Measurements from ENCODE around the gene PPBP.
"Not testable (repeated sequence)": the region's sequence is repeated elsewhere in the genome, so short reads cannot be mapped to it uniquely, and the experiment has no call there.

The PPBP gene

DNA sequence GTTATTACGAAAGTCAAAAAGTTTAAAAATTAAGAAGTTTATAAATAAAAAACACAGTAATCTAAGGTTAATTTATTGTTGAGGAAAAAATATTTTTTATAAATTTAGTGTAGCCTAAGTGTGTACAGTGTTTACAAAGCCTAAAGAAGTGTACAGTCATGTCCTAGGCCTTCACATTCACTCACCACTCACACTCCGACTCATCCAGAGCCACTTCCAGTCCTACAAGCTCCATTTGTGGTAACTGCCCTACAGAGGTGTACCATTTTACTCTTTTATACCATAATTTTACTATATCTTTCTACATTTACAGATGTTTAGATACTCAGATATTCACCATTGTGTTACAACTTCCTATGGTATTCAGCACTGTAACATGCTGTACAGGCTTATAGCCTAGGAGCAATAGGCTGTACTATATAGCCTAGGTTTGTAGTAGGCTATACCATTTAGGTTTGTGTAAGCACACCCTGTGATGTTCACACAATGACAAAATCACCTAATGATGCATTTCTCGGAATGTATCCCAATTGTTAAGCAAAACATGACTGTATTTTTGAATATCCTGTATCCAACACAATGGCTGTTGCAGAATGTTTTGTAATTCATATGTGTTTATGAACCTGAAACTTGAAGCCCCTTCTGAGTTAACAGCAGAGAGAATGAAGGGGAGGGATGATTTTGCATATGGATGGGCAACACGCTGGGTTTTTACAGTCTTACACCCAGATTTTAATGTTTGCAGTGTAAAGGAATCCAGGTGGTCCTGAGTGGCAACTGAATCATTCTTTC lies 3.1 kb downstream of the PPBP start:
- TF ChIP-seq, protein P1, sequence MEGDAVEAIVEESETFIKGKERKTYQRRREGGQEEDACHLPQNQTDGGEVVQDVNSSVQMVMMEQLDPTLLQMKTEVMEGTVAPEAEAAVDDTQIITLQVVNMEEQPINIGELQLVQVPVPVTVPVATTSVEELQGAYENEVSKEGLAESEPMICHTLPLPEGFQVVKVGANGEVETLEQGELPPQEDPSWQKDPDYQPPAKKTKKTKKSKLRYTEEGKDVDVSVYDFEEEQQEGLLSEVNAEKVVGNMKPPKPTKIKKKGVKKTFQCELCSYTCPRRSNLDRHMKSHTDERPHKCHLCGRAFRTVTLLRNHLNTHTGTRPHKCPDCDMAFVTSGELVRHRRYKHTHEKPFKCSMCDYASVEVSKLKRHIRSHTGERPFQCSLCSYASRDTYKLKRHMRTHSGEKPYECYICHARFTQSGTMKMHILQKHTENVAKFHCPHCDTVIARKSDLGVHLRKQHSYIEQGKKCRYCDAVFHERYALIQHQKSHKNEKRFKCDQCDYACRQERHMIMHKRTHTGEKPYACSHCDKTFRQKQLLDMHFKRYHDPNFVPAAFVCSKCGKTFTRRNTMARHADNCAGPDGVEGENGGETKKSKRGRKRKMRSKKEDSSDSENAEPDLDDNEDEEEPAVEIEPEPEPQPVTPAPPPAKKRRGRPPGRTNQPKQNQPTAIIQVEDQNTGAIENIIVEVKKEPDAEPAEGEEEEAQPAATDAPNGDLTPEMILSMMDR (IDR thresholded peaks at IDR 0.05; ENCODE audit: low read depth, low read length): no peak
- TF ChIP-seq POLR2A (IDR thresholded peaks at IDR 0.05; ENCODE audit: extremely low read depth, insufficient read length) (no peak), MYC (IDR thresholded peaks at IDR 0.05; ENCODE audit: low read depth, low read length) (no peak)
- no peak overlapping the region for H3K4me3 ChIP-seq (ENCODE audit: low read depth, low read length)
- DNase-seq (ENCODE audit: low read depth): no peak

DNA sequence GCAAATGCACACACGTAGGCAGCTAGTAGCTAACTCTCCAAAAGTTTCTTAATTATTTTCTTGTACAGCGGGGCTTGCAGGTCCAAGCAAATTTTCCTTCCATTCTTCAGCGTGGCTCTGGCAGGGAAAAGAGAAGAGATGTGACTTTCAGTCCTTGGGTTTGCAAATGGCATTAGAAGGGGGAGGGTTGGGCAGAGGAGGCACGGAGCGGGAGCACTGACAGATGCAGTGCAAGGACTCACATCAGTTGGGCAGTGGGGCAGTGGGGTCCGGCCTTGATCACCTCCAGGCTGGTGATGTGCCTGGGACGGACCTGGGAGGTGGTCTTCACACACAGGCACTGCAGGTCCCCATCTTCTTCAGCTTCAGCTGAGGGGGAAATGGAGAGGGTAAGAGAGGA lies 6.8 kb downstream of the PPBP start:
- H3K4me3 ChIP-seq (ENCODE audit: low read depth, low read length); DNase-seq (ENCODE audit: low read depth): not testable (repeated sequence)

DNA sequence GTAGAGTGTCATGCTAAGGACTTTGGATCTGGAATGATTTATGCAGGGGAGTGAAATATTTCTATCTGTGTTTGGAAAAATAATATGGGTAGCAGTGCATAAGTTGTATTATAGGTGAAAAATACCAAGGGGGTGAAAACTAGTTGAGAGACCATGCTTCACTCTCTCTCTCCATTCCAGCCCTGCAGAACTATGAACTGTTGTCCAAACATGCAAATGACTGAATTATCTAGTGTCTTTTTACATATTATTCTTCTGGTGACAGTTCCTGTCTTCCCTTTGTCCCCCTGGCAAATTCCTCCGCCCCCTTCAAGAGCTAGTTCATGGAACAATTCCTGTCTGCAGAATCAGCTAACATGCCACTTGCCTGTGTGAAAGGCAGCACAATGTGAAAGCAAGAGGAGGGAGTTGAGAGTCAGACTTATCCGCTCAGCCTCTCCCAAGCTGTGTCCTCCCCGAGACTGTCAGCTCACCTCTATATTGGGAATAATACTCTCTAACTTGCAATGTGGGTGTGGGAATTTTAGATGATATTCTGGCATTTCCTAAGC lies 8.5 kb downstream of the PPBP start:
- no peak for DNase-seq (ENCODE audit: low read depth)
- TF ChIP-seq, protein P2, sequence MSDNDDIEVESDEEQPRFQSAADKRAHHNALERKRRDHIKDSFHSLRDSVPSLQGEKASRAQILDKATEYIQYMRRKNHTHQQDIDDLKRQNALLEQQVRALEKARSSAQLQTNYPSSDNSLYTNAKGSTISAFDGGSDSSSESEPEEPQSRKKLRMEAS (IDR thresholded peaks at IDR 0.05; ENCODE audit: low read depth, low read length): no peak
- TF ChIP-seq MYC (IDR thresholded peaks at IDR 0.05; ENCODE audit: low read depth, low read length): no peak
- H3K4me3 ChIP-seq (ENCODE audit: low read depth, low read length): no peak overlapping the region

DNA sequence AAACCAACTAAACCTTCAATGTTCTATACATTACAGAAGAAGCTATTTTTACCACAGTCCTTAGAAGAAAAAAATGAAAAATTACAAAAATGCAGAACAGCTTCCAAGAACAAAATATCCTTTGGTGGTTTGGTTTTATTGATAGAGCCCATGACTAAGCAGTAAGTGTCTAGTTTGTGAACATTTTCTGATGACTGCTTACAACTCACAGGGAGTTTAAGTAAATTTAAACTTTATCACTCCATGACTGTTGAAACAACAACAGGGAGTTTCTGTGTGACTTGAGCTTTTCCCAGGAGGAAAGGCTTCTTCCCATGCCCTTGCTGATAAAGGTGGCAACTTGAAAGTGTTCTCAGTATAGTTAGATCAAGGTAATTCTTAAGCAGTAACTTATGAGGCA lies 9.1 kb downstream of the PPBP start:
- no peak overlapping the region for H3K4me3 ChIP-seq (ENCODE audit: low read depth, low read length)
- TF ChIP-seq, protein P2 (IDR thresholded peaks at IDR 0.05; ENCODE audit: low read depth, low read length): no peak
- no peak for DNase-seq (ENCODE audit: low read depth)

DNA sequence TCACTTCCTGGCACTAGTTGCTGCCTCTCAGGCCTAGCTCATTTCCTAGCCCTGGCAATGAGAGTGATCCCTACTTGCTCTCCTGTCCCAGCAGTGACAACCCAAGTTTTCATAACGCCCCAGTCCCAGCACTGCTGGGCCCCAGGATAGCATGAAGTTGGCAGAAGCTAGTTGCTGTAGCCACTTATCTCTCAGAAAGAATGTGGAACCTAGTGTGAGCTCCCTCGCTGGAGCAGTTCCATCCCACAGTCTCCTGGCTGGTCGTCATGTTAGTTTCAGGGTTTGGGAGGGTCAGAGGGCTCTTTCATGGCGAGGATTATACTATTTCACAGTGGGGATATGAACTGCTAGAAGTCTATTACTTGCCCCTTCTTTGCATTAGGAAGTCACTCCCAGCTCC lies 11.3 kb downstream of the PPBP start:
- DNase-seq (ENCODE audit: low read depth): no peak

DNA sequence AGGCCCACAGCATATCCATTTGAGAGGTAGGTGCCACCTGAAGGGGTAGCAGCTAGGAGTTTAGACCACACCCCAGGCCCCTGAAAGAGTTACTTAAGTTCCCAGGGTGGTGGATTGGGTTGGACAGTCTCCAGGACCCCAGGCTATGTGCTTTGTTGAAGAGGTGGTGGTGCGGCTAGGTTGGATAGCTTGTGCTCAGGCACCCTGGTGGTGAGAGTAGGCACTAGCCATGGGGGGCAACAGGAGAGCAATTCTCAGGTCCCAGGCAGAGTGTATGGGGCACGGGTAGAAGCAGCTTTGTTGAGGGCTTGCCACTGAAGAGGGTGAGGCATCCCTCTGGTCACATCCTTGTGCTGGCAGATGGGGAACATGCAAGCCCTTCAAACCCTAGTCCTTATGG lies 11.8 kb downstream of the PPBP start:
- TF ChIP-seq, protein P2 (IDR thresholded peaks at IDR 0.05; ENCODE audit: low read depth, low read length): no peak
- TF ChIP-seq POLR2A (IDR thresholded peaks at IDR 0.05; ENCODE audit: extremely low read depth, insufficient read length) (no peak), MYC (IDR thresholded peaks at IDR 0.05; ENCODE audit: low read depth, low read length) (no peak)
- TF ChIP-seq, protein P1 (IDR thresholded peaks at IDR 0.05; ENCODE audit: low read depth, low read length): no peak
- no peak overlapping the region for H3K4me3 ChIP-seq (ENCODE audit: low read depth, low read length)
- DNase-seq (ENCODE audit: low read depth): no peak

More for the DNA sequence above, 11.3 kb downstream of the PPBP start:
- no peak overlapping the region for H3K4me3 ChIP-seq (ENCODE audit: low read depth, low read length)
- no peak for TF ChIP-seq MYC (IDR thresholded peaks at IDR 0.05; ENCODE audit: low read depth, low read length)
- no peak for TF ChIP-seq POLR2A (IDR thresholded peaks at IDR 0.05; ENCODE audit: extremely low read depth, insufficient read length)
- TF ChIP-seq, protein P1 (IDR thresholded peaks at IDR 0.05; ENCODE audit: low read depth, low read length): no peak
- TF ChIP-seq, protein P2 (IDR thresholded peaks at IDR 0.05; ENCODE audit: low read depth, low read length): no peak

DNA sequence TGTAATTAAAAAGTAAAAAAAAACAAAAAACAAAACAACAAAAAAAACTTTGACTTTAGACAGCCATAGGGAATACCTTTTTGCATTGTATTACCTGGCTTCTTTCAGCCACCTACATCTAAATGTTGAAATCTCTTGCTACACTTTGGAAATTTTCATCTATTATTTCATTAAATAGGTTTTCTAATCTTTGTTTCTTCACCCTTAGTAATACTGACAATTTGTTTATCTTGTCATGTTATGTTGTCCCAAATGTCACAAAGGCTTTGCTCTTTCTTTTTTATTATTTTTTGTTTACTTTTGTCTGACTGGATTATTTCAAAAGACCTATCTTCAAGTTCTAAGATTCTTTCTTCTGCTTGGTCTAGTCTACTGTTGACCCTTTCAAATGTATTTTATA lies 13.6 kb downstream of the PPBP start:
- H3K4me3 ChIP-seq (ENCODE audit: low read depth, low read length): no peak overlapping the region

More for the DNA sequence above, 13.6 kb downstream of the PPBP start:
- TF ChIP-seq, protein P2 (IDR thresholded peaks at IDR 0.05; ENCODE audit: low read depth, low read length): no peak
- no peak for TF ChIP-seq POLR2A (IDR thresholded peaks at IDR 0.05; ENCODE audit: extremely low read depth, insufficient read length)
- TF ChIP-seq, protein P1 (IDR thresholded peaks at IDR 0.05; ENCODE audit: low read depth, low read length): no peak
- TF ChIP-seq MYC (IDR thresholded peaks at IDR 0.05; ENCODE audit: low read depth, low read length): no peak
- no peak for DNase-seq (ENCODE audit: low read depth)

Data from NB4 (cell line).